Stomach (tissue), 9 donors: ENCODE results near the gene MVB12A. TPM values are rescaled to one million over a fixed set of nuclear protein-coding genes. Genes with fewer than 3 reads are reported as not detected.

ENCODE experiments used
- DNase-seq, 2 donors: peaks; one replicate each; pipeline versions ENCODE4 v3.0.0 to v3.0.0-alpha.2; 2013 to 2019
- H3K27ac ChIP-seq, 5 donors: fragments of 200-600 bp in 4 of 5; sonication (generic) in 4 of 5; one replicate each; pipeline ENCODE4 v1.5.1; 2013 to 2019; ENCODE audit warnings: mild to moderate bottlenecking in 1 of 5, moderate library complexity in 1 of 5
- H3K27me3 ChIP-seq, 3 donors: fragments of 200-600 bp; sonication (generic); one replicate each; pipeline ENCODE4 v1.5.1; 2017 to 2019; ENCODE audit warnings: mixed run types in 1 of 3
- H3K36me3 ChIP-seq, 4 donors: fragments of 200-600 bp; sonication (generic); 1 replicate in 3 of 4; 2 replicates in 1 of 4; pipeline ENCODE4 v1.5.1; 2016 to 2019
- H3K4me1 ChIP-seq, 4 donors: fragments of 200-600 bp; sonication (generic); one replicate each; pipeline ENCODE4 v1.5.1; 2016 to 2019
- H3K4me3 ChIP-seq, 4 donors: fragments of 200-600 bp; sonication (generic) in 3 of 4; one replicate each; pipeline ENCODE4 v1.5.1; 2016 to 2019; ENCODE audit warnings: mild to moderate bottlenecking in 1 of 4
- H3K9me3 ChIP-seq, 4 donors: fragments of 200-600 bp; sonication (generic); one replicate each; pipeline ENCODE4 v1.5.1; 2016 to 2019
- EP300 ChIP-seq: sonication (generic); formaldehyde crosslinking; IDR thresholded peaks from one replicate; pipeline ENCODE4 v1.6.1; 2017; ENCODE audit warnings: antibody characterized with exemption
- POLR2A ChIP-seq, 4 donors: fragments of 450-650 bp; IDR thresholded peaks; one replicate each; pipeline ENCODE4 v1.6.1; 2016; ENCODE audit warnings: antibody characterized with exemption in 4 of 4, control low read depth in 2 of 4, mild to moderate bottlenecking in 1 of 4, moderate library complexity in 1 of 4
- POLR2AphosphoS5 ChIP-seq, 3 donors: sonication (generic); formaldehyde crosslinking; IDR thresholded peaks; one replicate each; pipeline ENCODE4 v1.6.1; 2016; ENCODE audit warnings: antibody characterized with exemption in 3 of 3
- WGBS, 5 donors: extraction: QIAGEN DNeasy Blood & Tissue Kit in 3 of 5; methylation state at CpG; one replicate each; pipeline versions ENCODE4 v1.1.5 to v1.1.7; 2013 to 2018; 5-methylcytosine and 5-hydroxymethylcytosine counted together
- intact Hi-C: fragments of 100-400 bp; cut with DNase I; formaldehyde crosslinking; loops from one replicate; pipeline ENCODE4 v1.15.1; 2023; ENCODE audit warnings: low total_unique reads
- polyA plus RNA-seq, 3 donors: library from polyadenylated mRNA; stranded (reverse); fragments of 200-250 nt; gene quantifications; one replicate each; pipeline ENCODE4 v1.2.3, GENCODE V29; 2013
- total RNA-seq, 5 donors: library from RNA; depleted of rRNA; stranded (reverse); fragments of >200 nt; gene quantifications; one replicate each; pipeline versions ENCODE4 v1.1.0 to v1.2.3, GENCODE V29; 2014 to 2016
- TF ChIP-seq, protein P1 (sequence below), 7 experiments: fragments of 450-650 bp in 4 of 7; fragments of 200-600 bp in 3 of 7; sonication (generic) in 3 of 7; IDR thresholded peaks; one replicate each; pipeline ENCODE4 v1.5.1; 2016 to 2019; ENCODE audit warnings: antibody characterized with exemption in 7 of 7, control low read depth in 2 of 7, mild to moderate bottlenecking in 1 of 7
- donor health status: healthy with polysubstance abuse.
- donor health status: Bipolar disorder and iron deficiency.
- donor health status: healthy.

MVB12A gene
- total and polyA plus RNA-seq, 8 donors = 9.9 to 76.3 (median 55.5) TPM

DNA sequence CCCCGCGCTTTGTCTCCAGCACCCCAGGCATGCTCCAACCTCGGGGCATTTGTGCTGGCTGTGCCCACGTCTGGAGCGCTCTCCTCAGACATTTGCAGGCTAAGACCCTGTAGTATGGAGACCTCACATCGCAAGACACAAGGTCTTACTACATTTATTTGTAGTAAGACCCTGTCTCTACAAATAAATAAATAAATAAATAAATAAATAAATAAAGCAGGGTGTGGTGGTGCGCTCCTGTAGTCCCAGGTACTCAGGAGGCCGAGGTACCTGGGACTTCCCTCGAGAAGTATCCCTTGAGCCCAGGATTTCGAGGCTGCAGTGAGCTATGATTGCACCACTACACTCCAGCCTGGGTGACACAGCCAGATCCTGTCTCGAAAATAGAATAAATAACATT lies 36.3 kb downstream of the MVB12A start:
- Histone ChIP-seq H3K27ac (no peak overlapping the region), H3K4me1 (peaks cover 5 to 20% (median 15%) of the 10 kb centered on the region in 4 donors), H3K27me3 (peaks cover 9 to 83% (median 42%) of the 10 kb centered on the region in 3 donors), H3K36me3 (no peaks in the 10 kb centered on the region), H3K4me3 (no peak overlapping the region), H3K9me3 (no peaks in the 10 kb centered on the region)
- TF ChIP-seq POLR2A (IDR thresholded peaks at IDR 0.05) = no peak
- no peak for DNase-seq
- 57 to 64% (median 61%) methylated on average over 11 of the region's 11 CpGs for WGBS, 5 donors
- intact Hi-C loops = no loop called here

DNA sequence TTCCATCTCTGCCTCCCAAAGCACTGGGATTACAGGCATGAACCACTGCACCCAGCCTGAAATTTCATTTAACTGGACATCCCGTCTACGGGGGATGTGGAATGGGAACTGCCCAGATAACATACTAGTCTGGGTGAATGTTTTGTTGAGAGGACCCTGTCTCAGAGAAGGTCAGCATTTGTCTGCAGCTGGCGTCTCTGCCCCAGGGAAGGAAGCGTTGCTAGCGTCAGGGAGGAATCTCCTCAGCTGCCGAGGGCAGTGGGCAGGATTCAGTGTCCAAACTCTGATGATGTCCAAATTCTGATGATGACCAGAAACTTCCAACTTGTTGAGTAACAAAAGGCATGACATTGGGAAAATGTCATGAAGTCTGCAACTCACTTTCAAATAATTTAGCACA lies 37.8 kb downstream of the MVB12A start:
- H3K27me3 ChIP-seq = peaks cover 9 to 92% (median 42%) of the 10 kb centered on the region in 3 donors
- no peaks in the 10 kb centered on the region for H3K36me3 ChIP-seq
- H3K4me3 ChIP-seq = no peak overlapping the region
- no peak for DNase-seq
- 41 to 50% (median 48%) methylated on average over 6 of the region's 6 CpGs for WGBS, 5 donors
- H3K9me3 ChIP-seq = no peaks in the 10 kb centered on the region
- peaks cover 5 to 20% (median 15%) of the 10 kb centered on the region in 4 donors for H3K4me1 ChIP-seq
- TF ChIP-seq, protein P1, sequence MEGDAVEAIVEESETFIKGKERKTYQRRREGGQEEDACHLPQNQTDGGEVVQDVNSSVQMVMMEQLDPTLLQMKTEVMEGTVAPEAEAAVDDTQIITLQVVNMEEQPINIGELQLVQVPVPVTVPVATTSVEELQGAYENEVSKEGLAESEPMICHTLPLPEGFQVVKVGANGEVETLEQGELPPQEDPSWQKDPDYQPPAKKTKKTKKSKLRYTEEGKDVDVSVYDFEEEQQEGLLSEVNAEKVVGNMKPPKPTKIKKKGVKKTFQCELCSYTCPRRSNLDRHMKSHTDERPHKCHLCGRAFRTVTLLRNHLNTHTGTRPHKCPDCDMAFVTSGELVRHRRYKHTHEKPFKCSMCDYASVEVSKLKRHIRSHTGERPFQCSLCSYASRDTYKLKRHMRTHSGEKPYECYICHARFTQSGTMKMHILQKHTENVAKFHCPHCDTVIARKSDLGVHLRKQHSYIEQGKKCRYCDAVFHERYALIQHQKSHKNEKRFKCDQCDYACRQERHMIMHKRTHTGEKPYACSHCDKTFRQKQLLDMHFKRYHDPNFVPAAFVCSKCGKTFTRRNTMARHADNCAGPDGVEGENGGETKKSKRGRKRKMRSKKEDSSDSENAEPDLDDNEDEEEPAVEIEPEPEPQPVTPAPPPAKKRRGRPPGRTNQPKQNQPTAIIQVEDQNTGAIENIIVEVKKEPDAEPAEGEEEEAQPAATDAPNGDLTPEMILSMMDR (IDR thresholded peaks at IDR 0.05) = no peak
- no peak for TF ChIP-seq EP300
- TF ChIP-seq POLR2AphosphoS5 (IDR thresholded peaks at IDR 0.05) = no peak
- no peak for TF ChIP-seq POLR2A (IDR thresholded peaks at IDR 0.05)
- intact Hi-C loops = no loop called here
- no peak overlapping the region for H3K27ac ChIP-seq

GRCh38 chr19:17458970-17459369 lies 39.1 kb downstream of the MVB12A start:
- H3K4me3 ChIP-seq = no peak overlapping the region
- TF ChIP-seq POLR2A (IDR thresholded peaks at IDR 0.05) (no peak), EP300 (no peak), POLR2AphosphoS5 (IDR thresholded peaks at IDR 0.05) (no peak)
- TF ChIP-seq, protein P1 (IDR thresholded peaks at IDR 0.05) = no peak
- H3K36me3 ChIP-seq = no peaks in the 10 kb centered on the region
- H3K9me3 ChIP-seq = no peaks in the 10 kb centered on the region
- intact Hi-C loops = no loop called here
- peaks cover 5 to 16% (median 12%) of the 10 kb centered on the region in 4 donors for H3K4me1 ChIP-seq
- WGBS, 5 donors = 71 to 83% (median 71%) methylated on average over 3 of the region's 3 CpGs
- no peak for DNase-seq
- H3K27ac ChIP-seq = no peak overlapping the region
- peaks cover 9 to 87% (median 42%) of the 10 kb centered on the region in 3 donors for H3K27me3 ChIP-seq

DNA sequence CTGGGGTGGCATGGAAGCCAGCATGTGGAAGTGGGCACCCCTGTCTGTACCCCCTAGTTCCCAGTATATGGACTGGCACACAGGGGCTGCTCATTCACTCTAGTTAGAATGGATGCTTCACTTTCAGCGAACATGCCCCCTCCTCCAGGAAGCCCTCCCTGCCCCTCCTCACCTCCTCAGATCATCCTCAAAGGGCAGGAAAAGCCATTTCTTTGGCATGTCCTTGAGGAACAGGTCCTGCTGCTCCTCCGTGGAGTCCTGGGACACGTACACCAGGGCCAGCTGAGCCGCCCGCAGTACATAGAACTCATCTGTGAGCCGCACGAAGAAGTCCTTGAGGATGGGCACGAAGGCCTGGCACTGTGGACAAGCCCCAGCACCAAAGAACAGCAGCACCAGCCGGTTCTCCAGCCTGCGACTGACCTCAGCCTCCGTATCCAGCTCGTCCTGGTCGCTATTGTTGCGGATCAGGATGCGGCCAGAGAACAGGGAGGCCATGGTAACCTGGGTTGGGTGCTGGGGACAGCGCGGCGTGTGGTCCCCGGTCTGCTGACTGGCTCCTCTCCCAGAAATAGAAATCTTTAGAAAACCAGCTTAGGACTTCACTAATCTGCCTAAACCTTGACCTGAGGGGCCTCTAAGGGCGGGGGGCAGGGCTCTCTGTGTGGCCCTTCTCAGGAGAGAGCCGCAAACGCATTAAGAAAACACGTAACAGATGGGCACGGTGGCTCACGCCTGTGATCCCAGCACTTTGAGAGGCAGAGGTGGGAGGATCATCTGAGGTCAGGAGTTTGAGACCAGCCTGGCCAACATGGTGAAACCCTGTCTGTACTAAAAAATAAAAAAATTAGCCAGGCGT lies 40.8 kb downstream of the MVB12A start, which contains the start of gene NXNL1:
NXNL1 (minus strand) TSS at position 555 of the 859 bp plus-strand sequence; CDS start at position 498, 57 bp downstream.
- no peak for TF ChIP-seq POLR2AphosphoS5 (IDR thresholded peaks at IDR 0.05)
- no peak for TF ChIP-seq POLR2A (IDR thresholded peaks at IDR 0.05)
- TF ChIP-seq EP300 = no peak
- TF ChIP-seq, protein P1 (IDR thresholded peaks at IDR 0.05) = no peak
- intact Hi-C loops = no loop called here
- no peaks in the 10 kb centered on the region for H3K36me3 ChIP-seq
- no peak for DNase-seq
- peaks cover 2 to 6% (median 4%) of the 10 kb centered on the region in 4 donors for H3K4me1 ChIP-seq
- H3K27ac ChIP-seq = no peak within 1 kb of the TSS
- H3K27me3 ChIP-seq = peaks cover 0 to 71% (median 27%) of the 10 kb centered on the region in 3 donors
- WGBS, 5 donors = 77 to 87% (median 80%) methylated on average over 25 to 26 of the region's 26 CpGs
- no peaks in the 10 kb centered on the region for H3K9me3 ChIP-seq
- no peak within 1 kb of the TSS for H3K4me3 ChIP-seq
